OCI-LY7 (cell line): ENCODE measurements around the gene HIVEP3.

ENCODE experiments used
- CTCF ChIP-seq: fragments of 200-600 bp; sonication (generic); conservative IDR thresholded peaks from 2 replicates; pipeline ENCODE4 v1.5.1; 2014; ENCODE audit warnings: mild to moderate bottlenecking, antibody characterized with exemption, low read length, moderate library complexity, mixed read lengths
- EZH2phosphoT487 ChIP-seq: fragments of 200-600 bp; sonication (generic); IDR thresholded peaks from 2 replicates; pipeline ENCODE4 v1.6.1; 2018; ENCODE audit warnings: low read depth, borderline replicate concordance, mild to moderate bottlenecking, mixed run types, antibody characterized with exemption, low read length, moderate library complexity, mixed read lengths

GRCh38 chr1:41618066-41618825 lies 300.5 kb downstream of the HIVEP3 start:
- TF ChIP-seq CTCF, result no peak
- TF ChIP-seq EZH2phosphoT487, result no peak
